Mesendoderm (in vitro differentiated cells): Measurements from ENCODE around the gene TBC1D4. TPM values are rescaled to one million over a fixed set of nuclear protein-coding genes. Genes with fewer than 3 reads are reported as not detected.
A peak's percentile ranks its signal among the peaks of the same experiment; 100 is the strongest.

Experiments used
- DNase-seq: peaks from one replicate; pipeline ENCODE4 v3.0.0; 2013
- H2AK5ac ChIP-seq: 2 replicates; pipeline ENCODE4 v1.6.1; 2013; ENCODE audit warnings: low read length, inconsistent platforms
- H2BK120ac ChIP-seq: 2 replicates; pipeline ENCODE4 v1.6.1; 2013; ENCODE audit warnings: low read depth, mild to moderate bottlenecking, low read length, moderate library complexity, mixed read lengths
- H2BK15ac ChIP-seq: replicated peaks from 2 replicates; pipeline ENCODE4 v1.6.1; 2013; ENCODE audit warnings: low read depth, mild to moderate bottlenecking, moderate library complexity
- H2BK5ac ChIP-seq: 2 replicates; pipeline ENCODE4 v1.6.1; 2013; ENCODE audit warnings: low read length, inconsistent platforms
- H3K18ac ChIP-seq: 2 replicates; pipeline ENCODE4 v1.6.1; 2013; ENCODE audit warnings: mild to moderate bottlenecking, low read length, mixed read lengths
- H3K23ac ChIP-seq: one replicate; pipeline ENCODE4 v1.6.1; 2013; ENCODE audit warnings: low read length
- H3K27ac ChIP-seq: 2 replicates; pipeline ENCODE4 v1.5.1; 2013; ENCODE audit warnings: low read depth, mild to moderate bottlenecking, inconsistent platforms, low read length, moderate library complexity
- H3K27me3 ChIP-seq: 2 replicates; pipeline ENCODE4 v1.6.1; 2013; ENCODE audit warnings: low read length, control low read depth, mild to moderate bottlenecking, inconsistent platforms; ENCODE audit not compliant: insufficient read depth, poor library complexity
- H3K36me3 ChIP-seq: 2 replicates; pipeline ENCODE4 v1.6.1; 2013; ENCODE audit warnings: low read length, inconsistent platforms; ENCODE audit not compliant: control insufficient read depth, insufficient read depth
- H3K4ac ChIP-seq: one replicate; pipeline ENCODE4 v1.6.1; 2013; ENCODE audit warnings: low read depth, mild to moderate bottlenecking, low read length, moderate library complexity
- H3K4me1 ChIP-seq: 2 replicates; pipeline ENCODE4 v1.6.1; 2013; ENCODE audit warnings: low read depth, low read length, inconsistent platforms; ENCODE audit not compliant: control insufficient read depth
- H3K4me2 ChIP-seq: 2 replicates; pipeline ENCODE4 v1.6.1; 2013; ENCODE audit warnings: low read length
- H3K4me3 ChIP-seq: 2 replicates; pipeline ENCODE4 v1.5.1; 2013; ENCODE audit warnings: mild to moderate bottlenecking, low read length
- H3K56ac ChIP-seq: one replicate; pipeline ENCODE4 v1.6.1; 2013; ENCODE audit warnings: low read length
- H3K79me1 ChIP-seq: 2 replicates; pipeline ENCODE4 v1.6.1; 2013; ENCODE audit warnings: low read length, inconsistent platforms
- H3K79me2 ChIP-seq: 2 replicates; pipeline ENCODE4 v1.6.1; 2013; ENCODE audit warnings: mild to moderate bottlenecking, low read length; ENCODE audit not compliant: control insufficient read depth, insufficient read depth
- H3K9ac ChIP-seq: 2 replicates; pipeline ENCODE4 v1.6.1; 2013; ENCODE audit warnings: low read length, inconsistent platforms
- H4K5ac ChIP-seq: one replicate; pipeline ENCODE4 v1.6.1; 2013; ENCODE audit warnings: low read length
- H4K8ac ChIP-seq: one replicate; pipeline ENCODE4 v1.6.1; 2013; ENCODE audit warnings: low read depth, mild to moderate bottlenecking, control low read depth, low read length, moderate library complexity
- WGBS: extraction: QIAGEN DNeasy Blood & Tissue Kit; methylation state at CpG from one replicate; pipeline ENCODE4 v1.1.7; 2013; ENCODE audit warnings: low lambda C conversion rate, missing lambda C conversion rate; ENCODE audit not compliant: insufficient coverage; ENCODE audit errors: extremely low coverage; 5-methylcytosine and 5-hydroxymethylcytosine counted together
- polyA plus RNA-seq, 2 experiments: library from polyadenylated mRNA; stranded (reverse); fragments of 200-250 nt; gene quantifications; one replicate each; pipeline ENCODE4 v1.2.3, GENCODE V29; 2013

The TBC1D4 gene
- 18.9 TPM for polyA plus RNA-seq (2013, experiment 1 of 2)
- 17.9 TPM for polyA plus RNA-seq (2013, experiment 2 of 2)

- H3K27me3 ChIP-seq, result no peaks in the 10 kb centered on the region
- no peak within 1 kb of the TSS for H4K5ac ChIP-seq
- DNase-seq, result peak; percentile 98
- peak within 1 kb of the TSS; percentile 65 for H3K18ac ChIP-seq
- peak within 1 kb of the TSS; percentile 22 for H3K4ac ChIP-seq
- no peak within 1 kb of the TSS for H2AK5ac ChIP-seq
- H3K79me1 ChIP-seq, result peaks cover 2% of the 10 kb centered on the region
- WGBS, result 100% methylated on average over 2 of the region's 58 CpGs
- peak within 1 kb of the TSS; percentile 66 for H3K9ac ChIP-seq
- no peaks in the 10 kb centered on the region for H3K4me1 ChIP-seq
- peaks cover 1% of the 10 kb centered on the region for H3K79me2 ChIP-seq
- H3K4me3 ChIP-seq, result peak within 1 kb of the TSS; percentile 38
- H2BK15ac ChIP-seq, result no peak within 1 kb of the TSS
- peak within 1 kb of the TSS; percentile 26 for H2BK5ac ChIP-seq
- no peak within 1 kb of the TSS for H4K8ac ChIP-seq
- H3K36me3 ChIP-seq, result no peaks in the 10 kb centered on the region
- H3K23ac ChIP-seq, result no peak within 1 kb of the TSS
- H3K27ac ChIP-seq, result peak within 1 kb of the TSS; percentile 88
- H3K4me2 ChIP-seq, result peak within 1 kb of the TSS; percentile 65
- H3K56ac ChIP-seq, result peak within 1 kb of the TSS; percentile 85
- H2BK120ac ChIP-seq, result no peak within 1 kb of the TSS
Measured at GRCh38 chr13:75482070-75482819, at the start of gene TBC1D4. Gene TBC1D4 (minus strand): TSS chr13:75482169. CDS start chr13:75481767, 402 bp downstream.

- no peak overlapping the region for H2AK5ac ChIP-seq
- no peak overlapping the region for H3K9ac ChIP-seq
- H3K56ac ChIP-seq, result no peak overlapping the region
- peaks cover 4% of the 10 kb centered on the region for H3K79me1 ChIP-seq
- H3K4me1 ChIP-seq, result no peaks in the 10 kb centered on the region
- H3K4me3 ChIP-seq, result no peak overlapping the region
- peaks cover 2% of the 10 kb centered on the region for H3K36me3 ChIP-seq
- no peak for DNase-seq
- H4K8ac ChIP-seq, result no peak overlapping the region
- no peak overlapping the region for H3K27ac ChIP-seq
- no peak overlapping the region for H2BK15ac ChIP-seq
- H3K4ac ChIP-seq, result no peak overlapping the region
- H3K27me3 ChIP-seq, result no peaks in the 10 kb centered on the region
- no peak overlapping the region for H3K4me2 ChIP-seq
- no peak overlapping the region for H2BK5ac ChIP-seq
- H3K23ac ChIP-seq, result no peak overlapping the region
- H4K5ac ChIP-seq, result no peak overlapping the region
- H3K79me2 ChIP-seq, result no peaks in the 10 kb centered on the region
- no peak overlapping the region for H2BK120ac ChIP-seq
- H3K18ac ChIP-seq, result no peak overlapping the region
Measured at GRCh38 chr13:75530549-75530961, 48.6 kb upstream of the TBC1D4 start.

- Histone ChIP-seq H3K4me1 (no peaks in the 10 kb centered on the region), H4K5ac (no peak overlapping the region), H2BK120ac (no peak overlapping the region), H3K27me3 (no peaks in the 10 kb centered on the region), H3K79me2 (no peaks in the 10 kb centered on the region), H3K79me1 (no peaks in the 10 kb centered on the region), H2BK5ac (no peak overlapping the region), H3K56ac (no peak overlapping the region), H3K4me2 (no peak overlapping the region), H3K4ac (no peak overlapping the region), H3K23ac (no peak overlapping the region), H4K8ac (no peak overlapping the region), H3K36me3 (no peaks in the 10 kb centered on the region), H2BK15ac (no peak overlapping the region), H3K18ac (no peak overlapping the region), H3K4me3 (no peak overlapping the region), H2AK5ac (no peak overlapping the region), H3K9ac (no peak overlapping the region), H3K27ac (no peak overlapping the region)
- no CpG with 5 or more reads among the region's 3 CpGs for WGBS
- DNase-seq, result no peak
Measured at GRCh38 chr13:75521956-75522355, 40.0 kb upstream of the TBC1D4 start.

GRCh38 chr13:75518439-75519088 lies 36.6 kb upstream of the TBC1D4 start:
- no peak overlapping the region for H3K4ac ChIP-seq
- no peak overlapping the region for H3K27ac ChIP-seq
- no peaks in the 10 kb centered on the region for H3K79me1 ChIP-seq
- H2BK5ac ChIP-seq, result no peak overlapping the region
- no peak overlapping the region for H3K18ac ChIP-seq
- H3K56ac ChIP-seq, result no peak overlapping the region
- H3K23ac ChIP-seq, result no peak overlapping the region
- H3K4me1 ChIP-seq, result no peaks in the 10 kb centered on the region
- no peak overlapping the region for H3K4me2 ChIP-seq
- H4K8ac ChIP-seq, result no peak overlapping the region
- no peak for DNase-seq
- no peak overlapping the region for H3K4me3 ChIP-seq
- no peak overlapping the region for H2BK120ac ChIP-seq
- no peak overlapping the region for H2AK5ac ChIP-seq
- no peaks in the 10 kb centered on the region for H3K36me3 ChIP-seq
- no peaks in the 10 kb centered on the region for H3K27me3 ChIP-seq
- no CpG with 5 or more reads among the region's 30 CpGs for WGBS
- H4K5ac ChIP-seq, result no peak overlapping the region
- H2BK15ac ChIP-seq, result no peak overlapping the region
- H3K79me2 ChIP-seq, result no peaks in the 10 kb centered on the region
- H3K9ac ChIP-seq, result no peak overlapping the region

- no peaks in the 10 kb centered on the region for H3K36me3 ChIP-seq
- no peak for DNase-seq
- H2AK5ac ChIP-seq, result no peak overlapping the region
- no peak overlapping the region for H3K23ac ChIP-seq
- H3K27ac ChIP-seq, result no peak overlapping the region
- H3K27me3 ChIP-seq, result no peaks in the 10 kb centered on the region
- H2BK120ac ChIP-seq, result no peak overlapping the region
- H3K79me1 ChIP-seq, result no peaks in the 10 kb centered on the region
- no peaks in the 10 kb centered on the region for H3K4me1 ChIP-seq
- no peak overlapping the region for H3K4me2 ChIP-seq
- no peaks in the 10 kb centered on the region for H3K79me2 ChIP-seq
- no peak overlapping the region for H3K4ac ChIP-seq
- no peak overlapping the region for H3K4me3 ChIP-seq
- no peak overlapping the region for H4K8ac ChIP-seq
- H3K56ac ChIP-seq, result no peak overlapping the region
- no peak overlapping the region for H2BK5ac ChIP-seq
- H4K5ac ChIP-seq, result no peak overlapping the region
- no peak overlapping the region for H3K18ac ChIP-seq
- H2BK15ac ChIP-seq, result no peak overlapping the region
- no CpG with 5 or more reads among the region's 3 CpGs for WGBS
- H3K9ac ChIP-seq, result no peak overlapping the region
Measured at GRCh38 chr13:75514080-75514995, 32.4 kb upstream of the TBC1D4 start.
